Mucosa of descending colon (tissue), 3 donors: ENCODE data around the gene UGT1A1. TPM values are rescaled to one million over a fixed set of nuclear protein-coding genes. Genes with fewer than 3 reads are reported as not detected.

Source experiments
- ATAC-seq: fragments of 200-7000 bp; cut with Tn5 transposase; one replicate; pipeline ENCODE4 v1.9.1; 2020; ENCODE audit warnings: mild to moderate bottlenecking, moderate library complexity
- DNase-seq, 3 donors: peaks; one replicate each; pipeline ENCODE4 v3.0.0-alpha.2; 2020
- H3K36me3 ChIP-seq: fragments of 200-600 bp; one replicate; pipeline ENCODE4 v1.8.0; 2021; ENCODE audit warnings: low read depth, mild to moderate bottlenecking
- H3K4me1 ChIP-seq: fragments of 200-600 bp; one replicate; pipeline ENCODE4 v1.8.0; 2021; ENCODE audit warnings: low read depth, mild to moderate bottlenecking
- H3K4me3 ChIP-seq: fragments of 200-600 bp; one replicate; pipeline ENCODE4 v1.8.0; 2021; ENCODE audit warnings: mild to moderate bottlenecking
- H3K9me3 ChIP-seq: fragments of 200-600 bp; one replicate; pipeline ENCODE4 v1.8.0; 2021; ENCODE audit warnings: mild to moderate bottlenecking
- intact Hi-C, 2 donors: fragments of 100-400 bp; cut with DNase I in 1 of 2; cut with micrococcal nuclease in 1 of 2; formaldehyde crosslinking; loops; one replicate each; pipeline versions ENCODE4 v1.11.0 to v1.11.1; 2022; cut with DNase I, micrococcal nuclease
- total RNA-seq, 3 donors: library from RNA; stranded (reverse); fragmentation: NEBNext Ultra II Directional in 2 of 3; extraction: Animal tissue kit (Norgen Biotek cat#: 25700) in 2 of 3; gene quantifications; one replicate each; pipeline versions ENCODE4 v1.2.1 to v1.2.4, GENCODE V29; 2021 to 2023
- TF ChIP-seq, protein P1 (sequence below): fragments of 200-600 bp; IDR thresholded peaks from one replicate; pipeline ENCODE4 v1.8.0; 2022; ENCODE audit warnings: antibody characterized with exemption, mild to moderate bottlenecking
- donor health status: DM: no; HTN: no; CAD: no; lungs with moderate emphysema.
- donor health status: DM: no; HTN: no; CAD: no.
- donor health status: DM: no; HTN: yes; CAD: no.

Gene UGT1A1
- total RNA-seq, 3 donors from 2014 or later, result 4.0 to 7.0 (median 4.9) TPM

DNA sequence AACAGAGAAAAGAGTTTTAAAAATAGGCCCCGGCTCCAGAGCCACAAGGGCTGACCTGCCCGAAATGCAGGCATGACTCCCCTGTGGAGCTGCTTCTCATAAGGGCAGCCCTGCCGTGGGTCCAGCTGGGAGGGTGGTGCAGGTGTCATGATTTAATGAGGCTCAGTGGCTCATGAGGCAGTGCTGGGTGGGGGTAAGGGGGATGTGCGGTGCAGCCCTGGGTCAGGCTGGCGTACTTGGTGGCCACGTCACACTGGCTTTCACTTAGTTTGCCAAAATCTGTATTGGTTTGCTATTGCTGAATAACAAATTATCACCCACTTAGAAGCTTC is 60.7 kb downstream of the UGT1A1 start:
- TF ChIP-seq, protein P1, sequence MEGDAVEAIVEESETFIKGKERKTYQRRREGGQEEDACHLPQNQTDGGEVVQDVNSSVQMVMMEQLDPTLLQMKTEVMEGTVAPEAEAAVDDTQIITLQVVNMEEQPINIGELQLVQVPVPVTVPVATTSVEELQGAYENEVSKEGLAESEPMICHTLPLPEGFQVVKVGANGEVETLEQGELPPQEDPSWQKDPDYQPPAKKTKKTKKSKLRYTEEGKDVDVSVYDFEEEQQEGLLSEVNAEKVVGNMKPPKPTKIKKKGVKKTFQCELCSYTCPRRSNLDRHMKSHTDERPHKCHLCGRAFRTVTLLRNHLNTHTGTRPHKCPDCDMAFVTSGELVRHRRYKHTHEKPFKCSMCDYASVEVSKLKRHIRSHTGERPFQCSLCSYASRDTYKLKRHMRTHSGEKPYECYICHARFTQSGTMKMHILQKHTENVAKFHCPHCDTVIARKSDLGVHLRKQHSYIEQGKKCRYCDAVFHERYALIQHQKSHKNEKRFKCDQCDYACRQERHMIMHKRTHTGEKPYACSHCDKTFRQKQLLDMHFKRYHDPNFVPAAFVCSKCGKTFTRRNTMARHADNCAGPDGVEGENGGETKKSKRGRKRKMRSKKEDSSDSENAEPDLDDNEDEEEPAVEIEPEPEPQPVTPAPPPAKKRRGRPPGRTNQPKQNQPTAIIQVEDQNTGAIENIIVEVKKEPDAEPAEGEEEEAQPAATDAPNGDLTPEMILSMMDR, result no peak
- DNase-seq, result no peak
- no peaks in the 10 kb centered on the region for H3K4me1 ChIP-seq
- intact Hi-C loops, result no loop called here
- no peak for ATAC-seq
- no peaks in the 10 kb centered on the region for H3K36me3 ChIP-seq
- H3K4me3 ChIP-seq, result no peak overlapping the region
- H3K9me3 ChIP-seq, result no peaks in the 10 kb centered on the region

DNA sequence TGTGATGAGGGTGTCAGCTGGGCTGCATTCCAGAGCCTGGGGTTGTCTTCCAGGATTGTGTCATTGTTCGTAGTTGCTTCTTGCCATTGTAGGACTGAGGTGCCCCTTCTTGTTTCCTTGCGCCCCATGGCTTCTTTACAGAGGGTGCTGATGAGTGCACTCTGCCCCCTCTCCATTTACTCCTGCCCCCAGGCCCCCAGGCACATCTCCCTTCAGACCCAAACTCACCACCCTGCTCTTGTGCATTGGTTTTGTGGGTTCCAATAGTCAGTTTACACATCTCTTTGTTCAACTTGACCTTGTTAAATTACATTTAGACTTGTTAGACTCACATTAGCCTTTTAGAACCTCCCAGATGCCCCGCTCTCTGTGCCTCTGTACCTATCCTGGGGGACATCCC is 61.1 kb downstream of the UGT1A1 start:
- H3K9me3 ChIP-seq, result no peaks in the 10 kb centered on the region
- TF ChIP-seq, protein P1, result no peak
- no peaks in the 10 kb centered on the region for H3K4me1 ChIP-seq
- no peak overlapping the region for H3K4me3 ChIP-seq
- no peaks in the 10 kb centered on the region for H3K36me3 ChIP-seq
- intact Hi-C loops, result no loop called here
- ATAC-seq (no peak), DNase-seq (no peak)

DNA sequence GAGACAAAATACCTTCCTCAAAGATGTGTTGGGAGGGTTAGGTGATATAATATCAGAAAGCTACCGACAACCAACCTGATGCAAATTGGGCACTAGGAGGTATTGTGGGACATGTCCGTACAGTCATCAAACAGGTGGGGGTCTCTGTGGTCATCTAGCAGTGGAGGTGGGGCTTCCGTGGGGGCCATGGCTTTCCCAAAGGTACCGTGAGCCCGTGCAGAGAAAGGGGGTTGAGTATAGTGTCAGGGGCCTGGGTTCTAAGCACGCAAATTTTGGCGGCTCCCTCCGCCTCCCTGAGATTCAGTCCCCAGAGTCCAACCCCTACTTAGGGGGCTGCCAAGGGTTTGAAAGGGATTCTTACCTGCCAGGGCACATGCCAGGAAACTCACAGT is 61.6 kb downstream of the UGT1A1 start:
- DNase-seq (no peak), ATAC-seq (no peak)
- intact Hi-C loops, result no loop called here
- no peaks in the 10 kb centered on the region for H3K4me1 ChIP-seq
- H3K9me3 ChIP-seq, result no peaks in the 10 kb centered on the region
- TF ChIP-seq, protein P1, result no peak
- no peak overlapping the region for H3K4me3 ChIP-seq
- H3K36me3 ChIP-seq, result no peaks in the 10 kb centered on the region

DNA sequence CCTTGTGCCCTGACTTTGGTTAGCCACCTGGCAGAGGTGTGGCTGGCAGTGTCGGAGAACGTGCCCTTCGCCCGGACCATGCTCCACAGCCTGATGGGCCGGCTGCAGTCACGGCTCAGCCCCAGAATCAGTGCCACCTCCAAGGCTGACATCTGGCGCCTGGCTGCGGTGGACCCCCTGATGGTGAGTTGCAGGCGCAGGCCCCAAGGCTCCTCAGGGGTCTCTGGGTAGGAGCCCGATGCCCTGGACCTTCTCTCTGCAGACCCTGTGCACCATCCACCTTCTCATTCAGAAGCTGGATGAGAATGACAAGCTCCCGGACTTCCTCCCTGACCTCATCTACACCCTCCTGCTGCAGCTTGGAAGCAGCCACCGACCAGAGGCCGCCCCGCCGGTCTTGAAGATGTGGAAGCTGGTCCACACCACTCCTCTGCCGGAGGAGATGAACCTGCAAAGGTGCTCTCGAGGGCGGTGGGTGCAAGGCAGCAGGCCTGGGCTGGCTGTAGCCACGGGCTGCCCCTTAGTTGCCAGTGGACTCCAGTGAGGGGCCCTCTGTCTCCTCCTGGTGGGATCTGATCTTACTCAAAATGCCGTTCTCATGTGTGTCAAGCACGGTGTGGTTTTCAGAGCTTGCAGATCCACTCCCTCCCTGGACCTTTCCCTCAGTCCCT is 62.2 kb downstream of the UGT1A1 start:
- TF ChIP-seq, protein P1, result no peak
- H3K4me1 ChIP-seq, result no peaks in the 10 kb centered on the region
- DNase-seq, result no peak
- H3K9me3 ChIP-seq, result no peaks in the 10 kb centered on the region
- H3K4me3 ChIP-seq, result no peak overlapping the region
- intact Hi-C loops, result no loop called here
- ATAC-seq, result no peak
- H3K36me3 ChIP-seq, result no peaks in the 10 kb centered on the region

Other genes starting within 250 kb of the UGT1A1 start
- gene USP40, start 193.5 kb upstream of the UGT1A1 start, total RNA-seq, result 10 to 100 TPM; 30.6 to 32.7 (median 31.2) TPM
- gene UGT1A8, start 142.6 kb upstream of the UGT1A1 start, total RNA-seq, result 10 to 100 TPM in 2 of 3 donors, 1 to 10 TPM in 1; 7.4 to 34.2 (median 12.2) TPM
- gene UGT1A10, start 123.8 kb upstream of the UGT1A1 start, total RNA-seq, result 100 to 1,000 TPM in 1 of 3 donors, 10 to 100 TPM in 2; 42.0 to 116 (median 43.9) TPM
- gene UGT1A9, start 88.4 kb upstream of the UGT1A1 start, total RNA-seq, result 10 to 100 TPM in 1 of 3 donors, 1 to 10 TPM in 2; 3.6 to 11.4 (median 4.0) TPM
- gene UGT1A7, start 78.4 kb upstream of the UGT1A1 start, total RNA-seq, result 10 to 100 TPM in 1 of 3 donors, 1 to 10 TPM in 2; 5.4 to 19.5 (median 5.9) TPM
- gene UGT1A6, start 67.4 kb upstream of the UGT1A1 start, total RNA-seq, result 10 to 100 TPM in 1 of 3 donors, 1 to 10 TPM in 2; 8.5 to 19.3 (median 8.7) TPM
- 1 to 10 TPM; 2.1 to 6.5 (median 2.4) TPM for gene UGT1A5, start 47.4 kb upstream of the UGT1A1 start, total RNA-seq
- 1 to 10 TPM; 2.4 to 7.0 (median 2.9) TPM for gene UGT1A4, start 41.5 kb upstream of the UGT1A1 start, total RNA-seq
- gene UGT1A3, start 31.2 kb upstream of the UGT1A1 start, total RNA-seq, result 1 to 10 TPM; 2.6 to 4.7 (median 2.7) TPM
- under 1 TPM in 1 of 3 donors, not detected in 2; 0.20 TPM for gene MROH2A, start 18.1 kb downstream of the UGT1A1 start, total RNA-seq
- gene HJURP, start 94.3 kb downstream of the UGT1A1 start, total RNA-seq, result 1 to 10 TPM; 1.7 to 9.8 (median 3.6) TPM
- gene TRPM8, start 157.1 kb downstream of the UGT1A1 start, total RNA-seq, result not detected